Lung (tissue), 12 donors: Measurements from ENCODE around the gene GALNS. TPM values are rescaled to one million over a fixed set of nuclear protein-coding genes. Genes with fewer than 3 reads are reported as not detected.

Experiments used
- ATAC-seq: fragments of 200-7000 bp; cut with Tn5 transposase; one replicate; pipeline ENCODE4 v1.9.1; 2020; ENCODE audit warnings: moderate number of reproducible peaks; ENCODE audit not compliant: insufficient read depth, low FRiP score
- DNase-seq, 3 donors: peaks; one replicate each; pipeline ENCODE4 v3.0.0-alpha.2; 2013 to 2017
- H3K27ac ChIP-seq, 2 donors: one replicate each; pipeline ENCODE4 v1.5.1; 2013; ENCODE audit warnings: mild to moderate bottlenecking in 2 of 2, moderate library complexity in 2 of 2, control low read depth in 1 of 2, inconsistent platforms in 1 of 2, low read depth in 1 of 2, low read length in 1 of 2
- H3K27me3 ChIP-seq, 3 donors: one replicate each; pipeline ENCODE4 v1.5.1; 2013; ENCODE audit warnings: low read length in 2 of 3; ENCODE audit not compliant: control insufficient read depth in 3 of 3, insufficient read depth in 3 of 3
- H3K36me3 ChIP-seq, 4 donors: one replicate each; pipeline ENCODE4 v1.5.1; 2013; ENCODE audit warnings: low read length in 4 of 4, mild to moderate bottlenecking in 1 of 4, moderate library complexity in 1 of 4; ENCODE audit not compliant: control insufficient read depth in 4 of 4, insufficient read depth in 4 of 4
- H3K4me1 ChIP-seq, 5 donors: one replicate each; pipeline ENCODE4 v1.5.1; 2013; ENCODE audit warnings: low read length in 5 of 5, mild to moderate bottlenecking in 2 of 5, moderate library complexity in 1 of 5; ENCODE audit not compliant: control insufficient read depth in 5 of 5, insufficient read depth in 5 of 5
- H3K4me3 ChIP-seq: one replicate; pipeline ENCODE4 v1.5.1; 2013; ENCODE audit warnings: mild to moderate bottlenecking, control low read depth, moderate library complexity
- H3K9ac ChIP-seq, 2 donors: one replicate each; pipeline ENCODE4 v1.5.1; 2013; ENCODE audit warnings: low read length in 2 of 2, control low read depth in 1 of 2; ENCODE audit not compliant: insufficient read depth in 1 of 2
- H3K9me3 ChIP-seq, 4 donors: one replicate each; pipeline ENCODE4 v1.5.1; 2013; ENCODE audit warnings: low read length in 3 of 4, mild to moderate bottlenecking in 1 of 4, moderate library complexity in 1 of 4; ENCODE audit not compliant: control insufficient read depth in 4 of 4, insufficient read depth in 3 of 4
- CTCF ChIP-seq: IDR thresholded peaks from 2 replicates; pipeline ENCODE4 v1.5.1; 2012; ENCODE audit warnings: mild to moderate bottlenecking; ENCODE audit errors: control extremely low read depth, extremely low read depth
- WGBS, 2 donors: extraction: QIAGEN DNeasy Blood & Tissue Kit; methylation state at CpG; one replicate each; pipeline ENCODE4 v1.1.7; 2013; 5-methylcytosine and 5-hydroxymethylcytosine counted together
- polyA plus RNA-seq, 2 donors: library from polyadenylated mRNA; stranded (reverse); fragments of 200-250 nt; gene quantifications; one replicate each; pipeline ENCODE4 v1.2.1, GENCODE V29; 2013
- total RNA-seq, 2 donors: library from RNA; depleted of rRNA in 1 of 2; stranded (reverse); fragments of >200 nt in 1 of 2; gene quantifications; one replicate each; pipeline ENCODE4 v1.2.1, GENCODE V29; 2014 to 2021
- donor health status: control.
- donor health status: control.
- donor health status: Bipolar disorder and iron deficiency.
- donor health status: healthy.
- donor health status: DM: yes; HTN: yes; CAD: no.

Gene GALNS
- total and polyA plus RNA-seq, 4 donors, result 21.4 to 61.9 (median 30.3) TPM

- Histone ChIP-seq H3K4me1 (peaks cover 0 to 51% (median 25%) of the 10 kb centered on the region in 5 donors), H3K4me3 (no peak overlapping the region), H3K9me3 (no peaks in the 10 kb centered on the region), H3K9ac (no peak overlapping the region), H3K27ac (peak overlapping the region in 1 of 2 donors; percentile 96), H3K36me3 (peaks cover 0 to 11% (median 0%) of the 10 kb centered on the region in 4 donors), H3K27me3 (no peaks in the 10 kb centered on the region)
- ATAC-seq, result no peak
- no peak for TF ChIP-seq CTCF
- no peak for DNase-seq
- 57 to 71% methylated on average over 12 to 13 of the region's 13 CpGs for WGBS, 2 donors
Observed at GRCh38 chr16:88780142-88781062, 76.3 kb downstream of the GALNS start.

GRCh38 chr16:88779406-88780141 is 77.2 kb downstream of the GALNS start:
- no peaks in the 10 kb centered on the region for H3K27me3 ChIP-seq
- TF ChIP-seq CTCF, result no peak
- H3K27ac ChIP-seq, result peak overlapping the region in 1 of 2 donors; percentile 50
- H3K9ac ChIP-seq, result no peak overlapping the region
- ATAC-seq (no peak), DNase-seq (peak in 1 of 3 donors; percentile 31)
- WGBS, 2 donors, result 55 to 59% methylated on average over 32 to 34 of the region's 34 CpGs
- peaks cover 0 to 11% (median 0%) of the 10 kb centered on the region in 4 donors for H3K36me3 ChIP-seq
- no peak overlapping the region for H3K4me3 ChIP-seq
- no peaks in the 10 kb centered on the region for H3K9me3 ChIP-seq
- H3K4me1 ChIP-seq, result peaks cover 0 to 54% (median 25%) of the 10 kb centered on the region in 5 donors

GRCh38 chr16:88778541-88779065 is 78.1 kb downstream of the GALNS start:
- 83 to 85% methylated on average over 27 to 30 of the region's 30 CpGs for WGBS, 2 donors
- H3K36me3 ChIP-seq, result peaks cover 0 to 11% (median 0%) of the 10 kb centered on the region in 4 donors
- no peaks in the 10 kb centered on the region for H3K9me3 ChIP-seq
- DNase-seq, result no peak
- H3K27ac ChIP-seq, result no peak overlapping the region
- no peak for TF ChIP-seq CTCF
- H3K4me1 ChIP-seq, result peaks cover 0 to 60% (median 23%) of the 10 kb centered on the region in 5 donors
- ATAC-seq, result no peak
- no peak overlapping the region for H3K4me3 ChIP-seq
- H3K9ac ChIP-seq, result no peak overlapping the region
- no peaks in the 10 kb centered on the region for H3K27me3 ChIP-seq
